HG03159 (cell line): Measurements from ENCODE around the gene PLA2G12A.
"Not testable (repeated sequence)": the region's sequence is repeated elsewhere in the genome, so short reads cannot be mapped to it uniquely, and the experiment has no call there.

Source experiments
- ATAC-seq: cut with Tn5 transposase; IDR thresholded peaks from one replicate; pipeline ENCODE4 v1.9.1; 2021; ENCODE audit warnings: mild to moderate bottlenecking, moderate library complexity; ENCODE audit not compliant: unreplicated experiment

PLA2G12A gene

GRCh38 chr4:109682875-109683274, 47.0 kb downstream of the PLA2G12A start:
- ATAC-seq: no peak

- not testable (repeated sequence) for ATAC-seq
Measured at GRCh38 chr4:109678925-109679324, 50.9 kb downstream of the PLA2G12A start.

GRCh38 chr4:109678472-109678871, 51.4 kb downstream of the PLA2G12A start:
- ATAC-seq: not testable (repeated sequence)

GRCh38 chr4:109676886-109677285, 53.0 kb downstream of the PLA2G12A start:
- ATAC-seq: no peak

GRCh38 chr4:109675843-109676242, 54.0 kb downstream of the PLA2G12A start:
- no peak for ATAC-seq

GRCh38 chr4:109675181-109675580, 54.7 kb downstream of the PLA2G12A start:
- no peak for ATAC-seq

GRCh38 chr4:109673303-109673702, 56.6 kb downstream of the PLA2G12A start:
- no peak for ATAC-seq

GRCh38 chr4:109672169-109672930, 57.5 kb downstream of the PLA2G12A start:
- ATAC-seq: no peak

- ATAC-seq: no peak
Measured at GRCh38 chr4:109671350-109671749, 58.5 kb downstream of the PLA2G12A start.

GRCh38 chr4:109665783-109666485, 63.9 kb downstream of the PLA2G12A start:
- ATAC-seq: no peak

- no peak for ATAC-seq
Measured at GRCh38 chr4:109662771-109663170, 67.1 kb downstream of the PLA2G12A start.

GRCh38 chr4:109662116-109662515, 67.8 kb downstream of the PLA2G12A start:
- no peak for ATAC-seq
